ENCODE results near the gene NFATC2.

The NFATC2 gene

GRCh38 chr20:51447097-51447764 is 95.3 kb downstream of the NFATC2 start:
- no peak for DNase-seq

DNA sequence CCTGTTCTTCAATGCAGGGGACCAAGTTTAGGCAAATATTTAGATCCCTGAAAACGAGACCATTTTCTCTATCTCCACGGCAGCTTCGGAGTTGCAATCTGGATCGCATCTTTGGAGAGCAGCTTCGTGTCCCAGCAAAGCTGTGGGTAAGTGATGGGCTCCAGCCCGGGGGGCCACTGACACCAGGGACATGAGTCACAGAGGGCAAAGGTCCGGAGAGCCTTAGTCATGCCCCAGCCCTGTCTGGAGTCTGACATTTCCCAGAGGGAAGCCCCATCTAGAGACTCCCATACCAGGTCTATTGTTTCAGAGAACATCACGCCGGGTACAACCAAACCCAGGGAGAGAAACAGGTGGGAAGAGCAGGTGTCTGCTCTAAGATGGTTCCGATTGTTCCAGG is 95.9 kb downstream of the NFATC2 start:
- DNase-seq: no peak

- DNase-seq: no peak
Measured at GRCh38 chr20:51446230-51446629, 96.3 kb downstream of the NFATC2 start.

DNA sequence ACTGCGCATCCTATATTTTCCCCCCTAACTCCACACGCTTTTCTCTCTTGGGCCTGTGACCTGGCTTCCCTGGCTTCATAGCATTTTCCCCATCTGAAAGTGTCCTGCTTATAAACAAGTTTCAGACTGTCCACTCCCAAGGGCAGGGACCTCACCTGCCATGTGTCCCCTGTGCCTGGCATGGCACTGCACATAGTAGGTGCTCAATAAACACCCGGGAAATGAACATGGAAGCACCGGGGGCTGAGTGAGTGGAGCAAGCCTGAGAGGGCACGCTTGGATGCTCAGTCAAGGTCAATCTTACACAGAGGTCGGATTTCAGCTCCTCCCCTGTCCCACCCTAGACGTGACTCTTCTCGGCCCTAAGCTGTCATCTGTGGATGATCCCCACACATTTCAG is 96.9 kb downstream of the NFATC2 start:
- no peak for DNase-seq

DNA sequence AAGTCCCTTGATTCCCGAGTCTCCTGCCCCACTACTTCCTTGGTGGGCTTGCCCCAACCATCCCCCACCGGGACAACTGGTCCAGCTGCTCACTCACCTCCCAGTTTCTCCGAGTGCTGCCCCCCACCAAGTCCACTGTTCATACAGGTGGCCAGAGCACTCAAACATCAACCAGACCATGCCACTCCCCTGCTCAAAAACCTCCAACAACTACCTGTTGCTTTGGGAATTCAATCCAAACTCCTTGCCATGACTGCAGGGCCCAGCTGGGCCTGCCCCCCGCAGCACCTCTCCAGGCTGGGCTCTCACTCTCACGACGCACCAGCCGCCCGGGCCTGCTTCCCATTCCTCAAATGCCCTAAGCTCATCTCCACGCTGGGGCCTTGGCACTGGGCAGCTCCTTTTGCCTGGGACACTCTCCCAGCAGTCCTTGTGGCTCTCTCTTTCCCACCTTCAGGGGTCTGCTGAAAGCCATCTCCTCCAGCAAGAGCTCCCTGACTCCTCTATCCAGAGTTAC is 97.5 kb downstream of the NFATC2 start:
- DNase-seq: no peak

DNA sequence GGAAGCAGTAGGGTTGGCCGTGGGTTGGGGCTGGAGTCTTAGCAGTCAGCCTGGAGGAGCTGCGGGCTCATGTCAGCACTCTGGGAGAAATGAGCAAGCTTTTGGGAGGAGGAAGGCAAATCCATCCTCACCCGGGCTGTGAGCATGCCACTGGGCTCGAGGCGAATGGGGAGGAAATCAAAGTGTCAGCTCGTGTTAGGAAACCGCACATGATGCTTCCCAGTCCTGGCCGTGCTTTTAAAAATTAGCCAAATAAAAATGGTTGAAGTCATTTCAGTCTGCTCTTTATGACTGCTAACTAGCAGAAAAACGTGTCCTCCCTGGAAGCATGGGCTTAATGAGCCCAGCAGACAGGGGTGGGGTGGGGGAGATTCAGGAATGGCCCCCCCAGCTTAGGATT is 98.1 kb downstream of the NFATC2 start:
- no peak for DNase-seq

DNA sequence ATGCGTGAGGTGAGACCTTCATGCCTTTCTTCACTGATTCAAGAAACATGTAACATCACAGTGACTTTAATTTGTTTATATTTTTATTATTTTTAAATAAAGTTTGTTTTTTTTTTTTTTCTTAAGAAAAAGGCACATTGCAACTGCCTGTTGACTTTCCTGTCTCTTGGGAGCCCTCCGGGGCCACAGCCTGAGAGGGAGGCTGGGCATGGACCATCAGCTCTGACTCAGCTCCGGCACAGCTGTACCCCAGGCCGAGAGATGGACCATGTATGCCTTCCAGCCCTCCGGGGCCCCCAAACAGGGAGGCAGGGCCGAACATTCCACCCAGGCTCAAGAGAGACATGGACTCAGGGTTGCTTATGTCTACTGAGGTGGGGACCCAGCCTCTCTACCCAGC is 99.9 kb downstream of the NFATC2 start:
- no peak for DNase-seq

- no peak for DNase-seq
Measured at GRCh38 chr20:51440589-51440988, 101.9 kb downstream of the NFATC2 start.

DNA sequence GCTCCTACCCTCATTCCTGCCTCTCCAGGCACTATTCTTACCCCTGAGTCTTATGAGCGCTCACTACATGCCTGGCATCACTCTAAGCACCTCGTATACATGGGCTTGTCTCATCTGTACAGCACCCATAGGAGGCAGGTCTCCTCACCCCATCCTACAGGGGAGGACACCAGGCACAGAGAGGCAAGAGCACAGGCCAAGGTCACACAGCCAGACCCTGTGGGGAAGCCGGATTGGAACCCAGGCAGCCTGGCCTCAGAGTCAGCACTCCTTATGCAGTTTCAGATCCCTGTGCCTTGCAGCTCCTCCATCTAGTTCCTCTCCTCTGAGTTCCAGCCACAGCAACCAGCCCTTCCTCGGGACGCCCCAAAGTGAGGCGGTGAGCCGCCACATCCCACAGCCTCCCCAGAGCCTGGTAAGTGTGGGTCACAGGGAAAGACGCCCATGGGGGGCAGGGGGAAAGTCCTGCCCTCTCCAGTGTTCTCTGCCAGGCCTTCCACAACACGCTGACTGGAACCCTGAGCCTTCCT is 103.3 kb downstream of the NFATC2 start:
- DNase-seq: no peak

- no peak for DNase-seq
Measured at GRCh38 chr20:51438136-51438535, 104.4 kb downstream of the NFATC2 start.

DNA sequence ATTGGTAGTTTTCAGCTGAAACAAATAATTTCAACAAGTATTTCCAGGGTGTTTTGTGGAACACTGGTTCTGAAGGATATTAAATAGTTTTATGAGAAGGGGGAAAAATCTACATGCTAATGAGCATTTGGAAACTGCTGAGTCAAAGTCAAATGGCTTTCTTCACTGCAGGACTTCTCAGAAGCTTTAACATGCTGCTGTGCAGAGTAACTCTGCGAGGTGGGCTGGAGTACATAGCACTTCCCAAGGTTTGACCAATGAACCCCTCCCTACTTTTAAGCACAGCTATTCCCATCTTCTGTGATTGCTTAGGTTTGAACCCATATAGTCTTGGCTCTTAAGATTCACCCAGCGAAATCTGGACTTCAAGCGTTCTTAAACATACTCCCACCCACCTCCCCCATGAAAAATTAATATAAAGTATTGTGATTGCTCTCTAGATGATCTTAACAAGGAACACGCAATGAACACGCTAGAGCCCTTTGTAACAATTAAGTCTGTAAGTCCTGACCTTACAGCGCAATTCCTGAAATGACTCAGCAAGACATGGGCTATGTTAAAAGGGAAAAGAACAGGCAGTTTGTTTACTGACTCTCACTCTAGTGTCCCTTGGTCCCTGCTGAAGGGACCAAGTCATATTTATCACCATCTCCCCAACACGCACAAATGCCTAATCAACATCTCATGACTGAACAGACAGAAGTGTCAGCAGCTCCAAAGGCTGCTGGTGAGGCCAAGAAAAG is 105.2 kb downstream of the NFATC2 start:
- DNase-seq: no peak

GRCh38 chr20:51434580-51435247 is 107.8 kb downstream of the NFATC2 start:
- no peak for DNase-seq

- no peak for DNase-seq
Measured at GRCh38 chr20:51434026-51434425, 108.5 kb downstream of the NFATC2 start.

- DNase-seq: no peak
Measured at GRCh38 chr20:51432875-51433274, 109.6 kb downstream of the NFATC2 start.

DNA sequence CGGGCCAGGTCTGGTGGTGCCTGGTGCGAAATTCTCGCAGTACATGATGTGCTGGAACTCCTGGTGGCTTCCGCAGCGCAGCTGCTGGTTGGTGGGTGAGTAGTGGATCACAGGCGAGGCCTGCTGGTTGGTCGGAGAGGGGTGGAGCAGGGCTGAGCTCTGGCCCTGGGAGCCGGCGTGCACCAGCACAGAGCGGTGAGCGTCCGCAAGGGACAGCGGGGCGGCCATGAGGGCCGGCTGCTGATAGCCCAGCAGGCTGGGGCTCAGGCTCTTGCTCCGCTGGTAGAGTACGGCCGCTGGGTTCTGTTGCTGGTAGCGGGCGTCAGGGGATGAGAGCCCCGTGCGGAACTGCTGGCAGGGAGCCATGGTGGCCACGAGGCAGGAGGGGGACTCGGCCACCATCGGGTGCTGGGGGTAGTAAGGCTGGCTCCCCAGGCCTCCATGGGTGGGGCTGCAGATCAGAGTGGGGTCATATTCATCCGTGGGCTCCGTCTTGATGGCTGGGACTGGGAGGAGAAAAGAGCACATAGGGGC is 110.2 kb downstream of the NFATC2 start:
- DNase-seq: no peak

DNA sequence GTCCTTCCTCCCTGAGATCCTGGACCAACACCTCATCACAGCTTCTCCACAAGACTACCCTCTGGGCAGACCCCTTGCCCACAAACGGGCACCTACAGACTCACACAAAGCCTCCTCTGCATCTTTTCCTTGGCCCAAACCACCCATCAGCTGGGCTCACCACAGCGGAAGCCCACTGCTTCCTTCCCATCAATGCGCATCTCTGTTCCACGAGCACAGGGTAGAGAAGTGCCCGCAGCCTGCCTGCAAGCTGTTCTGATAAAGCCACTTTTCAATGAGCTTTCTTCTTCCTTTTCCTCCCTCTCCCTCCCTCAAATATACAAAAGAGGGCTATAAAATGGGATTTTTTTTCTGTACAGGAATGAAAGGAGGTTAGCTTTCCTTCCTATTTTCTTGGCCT is 111.2 kb downstream of the NFATC2 start:
- no peak for DNase-seq

DNA sequence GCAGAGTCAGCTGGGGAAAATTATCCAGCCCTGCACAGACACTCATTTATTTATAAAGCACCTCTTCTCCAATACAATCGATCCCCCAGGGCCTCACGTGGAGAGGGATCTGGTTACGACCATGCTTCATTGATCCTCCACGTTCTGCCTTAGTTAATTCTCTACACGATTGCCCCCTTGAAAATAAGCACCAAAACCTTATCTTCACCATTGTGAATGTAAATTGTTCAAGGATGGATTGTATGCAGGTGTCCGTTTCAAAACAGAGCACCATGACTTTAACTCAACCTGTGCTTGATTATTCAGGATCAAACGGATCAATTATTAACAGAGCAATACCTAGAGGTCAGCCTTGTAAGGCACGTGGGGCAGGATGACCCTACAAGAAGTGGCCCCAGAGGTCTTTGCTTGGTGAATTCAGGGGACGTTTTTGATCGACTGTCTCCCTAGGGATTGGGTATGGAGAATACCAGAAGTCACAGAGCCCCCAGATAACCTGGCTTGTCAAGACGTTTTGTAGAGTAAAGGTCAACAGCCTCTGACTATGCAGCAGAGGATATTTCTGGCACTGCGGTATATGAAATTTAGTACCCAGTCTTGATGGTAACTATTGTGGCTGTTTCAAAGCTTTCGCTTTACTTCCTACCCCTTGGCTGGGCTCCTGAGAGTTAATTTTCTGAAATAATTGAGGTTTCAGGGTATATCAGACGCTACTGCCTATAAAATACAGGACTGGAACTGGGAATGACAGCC is 112.1 kb downstream of the NFATC2 start:
- no peak for DNase-seq

- no peak for DNase-seq
Measured at GRCh38 chr20:51429696-51430095, 112.8 kb downstream of the NFATC2 start.

DNA sequence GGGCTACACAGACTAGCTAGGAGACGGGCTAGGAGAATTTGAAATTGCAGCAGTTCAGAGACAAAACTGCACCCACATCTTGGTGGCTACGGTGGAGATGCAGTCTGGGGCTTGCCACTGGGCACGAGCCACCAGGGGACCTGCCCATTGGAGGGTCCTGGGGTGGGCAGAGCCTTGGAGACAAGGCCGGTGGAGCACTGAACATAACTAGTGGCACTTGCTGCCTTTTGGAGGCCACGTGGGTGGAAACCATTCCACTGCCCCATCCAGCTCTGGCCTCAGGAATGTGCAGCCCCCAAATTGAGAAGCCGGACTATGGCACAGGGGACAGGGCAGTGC is 113.4 kb downstream of the NFATC2 start:
- no peak for DNase-seq

GRCh38 chr20:51428401-51429143 is 113.9 kb downstream of the NFATC2 start:
- DNase-seq: no peak

DNA sequence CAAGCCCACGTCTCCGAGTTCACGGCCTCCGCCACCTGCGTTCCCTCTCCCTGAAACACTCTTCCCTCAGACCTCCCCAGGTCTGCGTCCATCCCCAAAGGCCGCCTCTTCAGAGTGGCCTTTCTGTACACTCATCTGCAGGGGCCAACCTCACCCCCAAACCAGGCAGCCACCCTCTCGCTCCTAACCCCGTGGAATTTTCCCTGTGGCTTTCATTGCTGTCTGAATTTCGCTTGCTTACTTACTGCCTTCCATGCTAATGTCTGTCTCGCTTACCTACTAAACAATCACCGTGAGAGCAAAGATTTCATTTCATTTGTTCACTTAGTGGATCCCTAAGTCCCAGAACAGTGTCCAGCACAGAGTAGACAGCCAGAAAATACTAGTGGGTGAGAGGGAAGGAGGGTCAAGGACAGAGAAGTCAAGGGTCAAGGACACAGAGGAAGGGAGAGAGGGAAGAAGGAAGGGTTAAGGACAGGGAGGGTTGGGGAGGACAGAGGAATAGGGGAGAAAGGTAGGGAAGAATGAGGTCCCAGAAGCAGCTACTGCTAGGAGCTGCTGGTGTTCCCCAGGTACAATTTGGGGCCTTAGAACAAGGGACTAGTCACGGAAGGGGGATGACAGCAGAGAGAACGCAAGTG is 114.7 kb downstream of the NFATC2 start:
- no peak for DNase-seq
